Measurements from ENCODE around the gene PLPP3.
A peak's percentile ranks its signal among the peaks of the same experiment; 100 is the strongest.

PLPP3 gene

GRCh38 chr1:56505792-56506743, 73.3 kb downstream of the PLPP3 start:
- H3K4ac ChIP-seq (ENCODE audit: low read depth, low read length): no peak overlapping the region
- H2BK15ac ChIP-seq (replicated peaks; ENCODE audit: low read depth): no peak overlapping the region
- no peak overlapping the region for H4K8ac ChIP-seq (ENCODE audit: low read depth, low read length)
- H3K79me1 ChIP-seq (ENCODE audit: low read length): no peaks in the 10 kb centered on the region
- no peak overlapping the region for H3K9ac ChIP-seq (ENCODE audit: low read length)
- no peak overlapping the region for H2BK5ac ChIP-seq (ENCODE audit: low read length)
- H3K4me1 ChIP-seq (ENCODE audit: control insufficient read depth, low read depth, low read length): peaks cover 11% of the 10 kb centered on the region
- WGBS (ENCODE audit: extremely low coverage, insufficient coverage, low lambda C conversion rate): no CpG with 5 or more reads among the region's 14 CpGs
- no peak overlapping the region for H3K4me3 ChIP-seq (ENCODE audit: low read length)
- H3K23ac ChIP-seq (ENCODE audit: low read length): no peak overlapping the region
- no peak overlapping the region for H3K4me2 ChIP-seq (ENCODE audit: low read length)
- H3K56ac ChIP-seq (ENCODE audit: low read length): no peak overlapping the region
- no peaks in the 10 kb centered on the region for H3K79me2 ChIP-seq (ENCODE audit: control insufficient read depth, insufficient read depth, low read length)
- no peak overlapping the region for H2BK120ac ChIP-seq (ENCODE audit: low read depth, low read length)
- H3K27ac ChIP-seq (ENCODE audit: low read depth, low read length): no peak overlapping the region
- DNase-seq: no peak
- no peaks in the 10 kb centered on the region for H3K27me3 ChIP-seq (ENCODE audit: insufficient read depth, low read length, poor library complexity)
- no peaks in the 10 kb centered on the region for H3K36me3 ChIP-seq (ENCODE audit: control insufficient read depth, insufficient read depth, low read length)
- H3K18ac ChIP-seq (ENCODE audit: low read length): no peak overlapping the region
- no peak overlapping the region for H2AK5ac ChIP-seq (ENCODE audit: low read length)
- no peak overlapping the region for H4K5ac ChIP-seq (ENCODE audit: low read length)

- Histone ChIP-seq H2BK120ac (ENCODE audit: low read depth, low read length) (no peak overlapping the region), H4K8ac (ENCODE audit: low read depth, low read length) (no peak overlapping the region), H3K23ac (ENCODE audit: low read length) (no peak overlapping the region), H3K56ac (ENCODE audit: low read length) (no peak overlapping the region), H3K27me3 (ENCODE audit: insufficient read depth, low read length, poor library complexity) (no peaks in the 10 kb centered on the region), H2AK5ac (ENCODE audit: low read length) (no peak overlapping the region), H3K9ac (ENCODE audit: low read length) (no peak overlapping the region), H3K36me3 (ENCODE audit: control insufficient read depth, insufficient read depth, low read length) (no peaks in the 10 kb centered on the region), H3K79me2 (ENCODE audit: control insufficient read depth, insufficient read depth, low read length) (no peaks in the 10 kb centered on the region), H2BK5ac (ENCODE audit: low read length) (no peak overlapping the region), H3K4me2 (ENCODE audit: low read length) (no peak overlapping the region), H3K27ac (ENCODE audit: low read depth, low read length) (no peak overlapping the region), H3K79me1 (ENCODE audit: low read length) (no peaks in the 10 kb centered on the region), H3K18ac (ENCODE audit: low read length) (no peak overlapping the region), H2BK15ac (replicated peaks; ENCODE audit: low read depth) (no peak overlapping the region), H3K4ac (ENCODE audit: low read depth, low read length) (no peak overlapping the region), H3K4me3 (ENCODE audit: low read length) (no peak overlapping the region), H4K5ac (ENCODE audit: low read length) (no peak overlapping the region), H3K4me1 (ENCODE audit: control insufficient read depth, low read depth, low read length) (peaks cover 2% of the 10 kb centered on the region)
- WGBS (ENCODE audit: extremely low coverage, insufficient coverage, low lambda C conversion rate): no CpG with 5 or more reads among the region's 7 CpGs
- no peak for DNase-seq
Measured at GRCh38 chr1:56502700-56503245, 76.6 kb downstream of the PLPP3 start.

- Histone ChIP-seq H4K8ac (ENCODE audit: low read depth, low read length) (no peak overlapping the region), H3K27ac (ENCODE audit: low read depth, low read length) (no peak overlapping the region), H3K4me2 (ENCODE audit: low read length) (no peak overlapping the region), H3K23ac (ENCODE audit: low read length) (no peak overlapping the region), H4K5ac (ENCODE audit: low read length) (no peak overlapping the region), H3K79me1 (ENCODE audit: low read length) (no peaks in the 10 kb centered on the region), H2BK5ac (ENCODE audit: low read length) (no peak overlapping the region), H3K79me2 (ENCODE audit: control insufficient read depth, insufficient read depth, low read length) (no peaks in the 10 kb centered on the region), H3K4me3 (ENCODE audit: low read length) (no peak overlapping the region), H3K27me3 (ENCODE audit: insufficient read depth, low read length, poor library complexity) (no peaks in the 10 kb centered on the region), H2BK15ac (replicated peaks; ENCODE audit: low read depth) (no peak overlapping the region), H2BK120ac (ENCODE audit: low read depth, low read length) (no peak overlapping the region), H3K56ac (ENCODE audit: low read length) (no peak overlapping the region), H3K18ac (ENCODE audit: low read length) (no peak overlapping the region), H3K9ac (ENCODE audit: low read length) (no peak overlapping the region), H2AK5ac (ENCODE audit: low read length) (no peak overlapping the region), H3K4ac (ENCODE audit: low read depth, low read length) (no peak overlapping the region), H3K36me3 (ENCODE audit: control insufficient read depth, insufficient read depth, low read length) (no peaks in the 10 kb centered on the region), H3K4me1 (ENCODE audit: control insufficient read depth, low read depth, low read length) (peaks cover 6% of the 10 kb centered on the region)
- no CpG with 5 or more reads among the region's 3 CpGs for WGBS (ENCODE audit: extremely low coverage, insufficient coverage, low lambda C conversion rate)
- no peak for DNase-seq
Measured at GRCh38 chr1:56501888-56502287, 77.5 kb downstream of the PLPP3 start.

GRCh38 chr1:56501426-56501825, 77.9 kb downstream of the PLPP3 start:
- Histone ChIP-seq H4K5ac (ENCODE audit: low read length) (no peak overlapping the region), H2BK5ac (ENCODE audit: low read length) (no peak overlapping the region), H3K9ac (ENCODE audit: low read length) (no peak overlapping the region), H3K79me2 (ENCODE audit: control insufficient read depth, insufficient read depth, low read length) (no peaks in the 10 kb centered on the region), H3K23ac (ENCODE audit: low read length) (no peak overlapping the region), H2BK120ac (ENCODE audit: low read depth, low read length) (no peak overlapping the region), H2AK5ac (ENCODE audit: low read length) (peak overlapping the region; percentile 14), H3K18ac (ENCODE audit: low read length) (peak overlapping the region; percentile 70), H3K4me3 (ENCODE audit: low read length) (no peak overlapping the region), H3K79me1 (ENCODE audit: low read length) (no peaks in the 10 kb centered on the region), H3K56ac (ENCODE audit: low read length) (no peak overlapping the region), H3K4me2 (ENCODE audit: low read length) (no peak overlapping the region), H3K27me3 (ENCODE audit: insufficient read depth, low read length, poor library complexity) (no peaks in the 10 kb centered on the region), H3K4me1 (ENCODE audit: control insufficient read depth, low read depth, low read length) (peaks cover 7% of the 10 kb centered on the region), H2BK15ac (replicated peaks; ENCODE audit: low read depth) (no peak overlapping the region), H3K36me3 (ENCODE audit: control insufficient read depth, insufficient read depth, low read length) (no peaks in the 10 kb centered on the region), H3K27ac (ENCODE audit: low read depth, low read length) (no peak overlapping the region), H3K4ac (ENCODE audit: low read depth, low read length) (no peak overlapping the region), H4K8ac (ENCODE audit: low read depth, low read length) (no peak overlapping the region)
- DNase-seq: no peak
- WGBS (ENCODE audit: extremely low coverage, insufficient coverage, low lambda C conversion rate): no CpG with 5 or more reads among the region's 1 CpG

GRCh38 chr1:56496821-56497772, 82.3 kb downstream of the PLPP3 start:
- DNase-seq: no peak
- no peaks in the 10 kb centered on the region for H3K36me3 ChIP-seq (ENCODE audit: control insufficient read depth, insufficient read depth, low read length)
- H3K27ac ChIP-seq (ENCODE audit: low read depth, low read length): peak overlapping the region; percentile 34

More at GRCh38 chr1:56496821-56497772, 82.3 kb downstream of the PLPP3 start:
- H3K4me2 ChIP-seq (ENCODE audit: low read length): no peak overlapping the region
- H3K4me1 ChIP-seq (ENCODE audit: control insufficient read depth, low read depth, low read length): peaks cover 20% of the 10 kb centered on the region
- no peak overlapping the region for H3K9ac ChIP-seq (ENCODE audit: low read length)
- H3K4ac ChIP-seq (ENCODE audit: low read depth, low read length): no peak overlapping the region
- H4K8ac ChIP-seq (ENCODE audit: low read depth, low read length): no peak overlapping the region
- H2BK120ac ChIP-seq (ENCODE audit: low read depth, low read length): no peak overlapping the region
- peak overlapping the region; percentile 20 for H2BK5ac ChIP-seq (ENCODE audit: low read length)
- peak overlapping the region; percentile 37 for H3K56ac ChIP-seq (ENCODE audit: low read length)
- no peaks in the 10 kb centered on the region for H3K79me1 ChIP-seq (ENCODE audit: low read length)
- no CpG with 5 or more reads among the region's 12 CpGs for WGBS (ENCODE audit: extremely low coverage, insufficient coverage, low lambda C conversion rate)
- no peaks in the 10 kb centered on the region for H3K79me2 ChIP-seq (ENCODE audit: control insufficient read depth, insufficient read depth, low read length)
- no peak overlapping the region for H4K5ac ChIP-seq (ENCODE audit: low read length)
- no peak overlapping the region for H2BK15ac ChIP-seq (replicated peaks; ENCODE audit: low read depth)
- H3K23ac ChIP-seq (ENCODE audit: low read length): no peak overlapping the region
- peak overlapping the region; percentile 5 for H3K18ac ChIP-seq (ENCODE audit: low read length)
- peak overlapping the region; percentile 81 for H2AK5ac ChIP-seq (ENCODE audit: low read length)
- H3K27me3 ChIP-seq (ENCODE audit: insufficient read depth, low read length, poor library complexity): no peaks in the 10 kb centered on the region
- H3K4me3 ChIP-seq (ENCODE audit: low read length): no peak overlapping the region

Data from mesendoderm (in vitro differentiated cells).